DND-41 (cell line): ENCODE results near the gene TAF9B.

Experiments used
- ATAC-seq: fragments of 200-7000 bp; cut with Tn5 transposase; 3 replicates; pipeline ENCODE4 v1.9.1; 2021; ENCODE audit warnings: low read depth; ENCODE audit not compliant: insufficient read depth
- DNase-seq: peaks from one replicate; pipeline ENCODE4 v3.0.0-alpha.2; 2020
- H2AFZ ChIP-seq: 2 replicates; pipeline ENCODE4 v1.6.0; 2012; ENCODE audit warnings: low read depth, low read length
- H3K27ac ChIP-seq: 2 replicates; pipeline ENCODE4 v1.5.1; 2012; ENCODE audit warnings: low read length, inconsistent platforms
- H3K27me3 ChIP-seq: fragments of 200-600 bp; sonication (generic); 2 replicates; pipeline ENCODE4 v1.6.0; 2012; ENCODE audit warnings: low read length, mild to moderate bottlenecking, inconsistent platforms; ENCODE audit not compliant: insufficient read depth, poor library complexity
- H3K36me3 ChIP-seq: 2 replicates; pipeline ENCODE4 v1.5.1; 2012; ENCODE audit warnings: low read length, inconsistent platforms; ENCODE audit not compliant: insufficient read depth
- H3K4me1 ChIP-seq: 2 replicates; pipeline ENCODE4 v1.5.1; 2012; ENCODE audit warnings: mild to moderate bottlenecking, low read length; ENCODE audit not compliant: insufficient read depth
- H3K4me2 ChIP-seq: 2 replicates; pipeline ENCODE4 v1.6.0; 2012; ENCODE audit warnings: mild to moderate bottlenecking, moderate library complexity, low read length, inconsistent platforms; ENCODE audit not compliant: insufficient read depth
- H3K4me3 ChIP-seq, 2 experiments: fragments of 200-600 bp in 1 of 2; shearing (Covaris generic) in 1 of 2; 2 replicates each; pipeline ENCODE4 v1.5.1; 2012 to 2016; ENCODE audit warnings: inconsistent platforms in 2 of 2, low read length in 2 of 2, mild to moderate bottlenecking in 2 of 2, low read depth in 1 of 2, moderate library complexity in 1 of 2
- H3K79me2 ChIP-seq: 2 replicates; pipeline ENCODE4 v1.6.0; 2012; ENCODE audit warnings: low read length, inconsistent platforms; ENCODE audit not compliant: insufficient read depth
- H3K9ac ChIP-seq: 2 replicates; pipeline ENCODE4 v1.6.0; 2012; ENCODE audit warnings: low read depth, mild to moderate bottlenecking, inconsistent platforms, low read length, moderate library complexity
- H3K9me3 ChIP-seq: 2 replicates; pipeline ENCODE4 v1.5.1; 2012; ENCODE audit warnings: low read length, moderate library complexity, mild to moderate bottlenecking, inconsistent platforms; ENCODE audit not compliant: insufficient read depth, severe bottlenecking
- H4K20me1 ChIP-seq: 2 replicates; pipeline ENCODE4 v1.6.0; 2012; ENCODE audit warnings: low read length; ENCODE audit not compliant: insufficient read depth
- CTCF ChIP-seq: IDR thresholded peaks from 2 replicates; pipeline ENCODE4 v1.5.1; 2012; ENCODE audit warnings: borderline replicate concordance, low read length, moderate library complexity, mild to moderate bottlenecking; ENCODE audit not compliant: poor library complexity, severe bottlenecking; ENCODE audit errors: extremely low read depth
- EZH2 ChIP-seq: IDR thresholded peaks from 3 replicates; pipeline ENCODE4 v1.6.1; 2012; ENCODE audit warnings: borderline replicate concordance, low read depth, mild to moderate bottlenecking, moderate library complexity, low read length, inconsistent platforms; ENCODE audit not compliant: severe bottlenecking

Gene TAF9B

GRCh38 chrX:78140206-78140605 lies 756 bp upstream of the TAF9B start:
- peak overlapping the region in 1 of 2 experiments; percentile 98; a peak in 2 of 4 replicates for H3K4me3 ChIP-seq
- H3K27ac ChIP-seq = peak overlapping the region; percentile 92
- no peaks in the 10 kb centered on the region for H3K9me3 ChIP-seq
- ATAC-seq (no peak), DNase-seq (no peak)
- peaks cover 5% of the 10 kb centered on the region; the same call in 1 of the 2 replicates for H3K36me3 ChIP-seq
- H3K79me2 ChIP-seq = peaks cover 15% of the 10 kb centered on the region
- H3K27me3 ChIP-seq = no peaks in the 10 kb centered on the region
- peak overlapping the region; percentile 85; the same call in 1 of the 2 replicates for H3K9ac ChIP-seq
- H3K4me2 ChIP-seq = peak overlapping the region; percentile 84
- no peaks in the 10 kb centered on the region for H4K20me1 ChIP-seq
- peaks cover 21% of the 10 kb centered on the region for H3K4me1 ChIP-seq
- TF ChIP-seq CTCF (no peak), EZH2 (no peak)
- peak overlapping the region; percentile 91 for H2AFZ ChIP-seq

- Histone ChIP-seq H2AFZ (no peak overlapping the region), H3K9me3 (no peaks in the 10 kb centered on the region), H3K79me2 (peaks cover 3% of the 10 kb centered on the region; the same call in 1 of the 2 replicates), H3K4me3 (no peak overlapping the region), H3K4me1 (peaks cover 7% of the 10 kb centered on the region; the same call in 1 of the 2 replicates), H3K27ac (no peak overlapping the region), H3K27me3 (no peaks in the 10 kb centered on the region), H4K20me1 (no peaks in the 10 kb centered on the region), H3K4me2 (no peak overlapping the region), H3K9ac (no peak overlapping the region), H3K36me3 (peaks cover 34% of the 10 kb centered on the region)
- no peak for DNase-seq
- ATAC-seq = no peak
- TF ChIP-seq CTCF (no peak), EZH2 (no peak)
These were observed 6.1 kb downstream of the TAF9B start for GRCh38 chrX:78133238-78133960.

- ATAC-seq (no peak), DNase-seq (no peak)
- Histone ChIP-seq H3K27ac (no peak overlapping the region), H3K4me3 (no peak overlapping the region), H3K9ac (no peak overlapping the region), H3K9me3 (no peaks in the 10 kb centered on the region), H3K27me3 (no peaks in the 10 kb centered on the region), H3K4me1 (no peaks in the 10 kb centered on the region), H4K20me1 (no peaks in the 10 kb centered on the region; the same call in none of the 2 replicates), H3K36me3 (peaks cover 52% of the 10 kb centered on the region), H2AFZ (no peak overlapping the region), H3K4me2 (no peak overlapping the region), H3K79me2 (peaks cover 2% of the 10 kb centered on the region; the same call in 1 of the 2 replicates)
- no peak for TF ChIP-seq EZH2
- TF ChIP-seq CTCF = no peak
These were observed 8.3 kb downstream of the TAF9B start for GRCh38 chrX:78131117-78131516.
